ENCODE results near the gene HS6ST1.
"Not testable (repeated sequence)": the region's sequence is repeated elsewhere in the genome, so short reads cannot be mapped to it uniquely, and the experiment has no call there.

DNA sequence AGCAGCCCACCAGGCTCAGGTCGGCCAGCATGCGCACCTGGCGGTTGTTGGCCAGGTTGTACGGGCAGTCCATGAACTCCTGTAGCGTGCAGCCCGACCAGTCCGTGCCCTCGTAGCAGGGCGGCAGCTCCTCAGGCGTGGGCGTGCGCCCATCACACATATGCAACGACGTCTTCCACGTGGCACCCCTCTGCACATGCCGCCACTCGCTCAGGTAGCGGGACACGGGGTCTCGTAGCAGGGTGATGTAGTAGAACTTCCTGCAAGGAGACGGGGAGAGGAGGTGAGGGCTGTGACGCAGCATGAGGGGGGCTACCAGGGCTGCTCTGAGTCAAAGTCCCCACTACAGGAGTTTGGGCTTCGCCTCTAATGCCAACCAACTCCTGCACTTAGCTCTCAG, 50.1 kb downstream of the HS6ST1 start:
- not testable (repeated sequence) for TF ChIP-seq CTCF (IDR thresholded peaks at IDR 0.05 in 8 of 11, conservative IDR thresholded peaks at IDR 0.05 in 3 of 11); POLR2AphosphoS5 (IDR thresholded peaks at IDR 0.05); POLR2A (IDR thresholded peaks at IDR 0.05)

Measured in spleen (tissue), 7 donors.